Medulla oblongata (tissue), 1 donor: ENCODE measurements around the gene AMPD2.
"Not testable (repeated sequence)": the region's sequence is repeated elsewhere in the genome, so short reads cannot be mapped to it uniquely, and the experiment has no call there.

Experiments
- DNase-seq: peaks from one replicate; pipeline ENCODE4 v3.0.0-alpha.2; 2015; ENCODE audit errors: extremely low spot score

AMPD2 gene

DNA sequence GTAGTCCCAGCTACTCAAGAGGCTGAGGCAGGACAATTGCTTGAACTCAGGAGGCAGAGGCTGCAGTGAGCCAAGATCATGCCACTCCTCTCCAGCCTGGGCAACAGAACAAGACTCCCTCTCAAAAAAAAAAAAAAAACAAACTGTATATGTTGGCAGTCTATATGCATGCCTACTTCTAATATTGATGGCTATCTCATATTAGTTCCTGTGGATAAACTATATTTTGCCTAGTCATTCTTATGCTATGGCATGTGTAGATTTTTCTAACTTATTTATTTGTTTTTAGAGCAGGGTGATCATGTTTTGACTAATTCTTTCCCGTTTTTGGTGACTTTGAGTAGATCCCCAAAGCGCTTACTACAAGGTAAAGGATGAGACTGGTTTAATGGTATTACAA lies 59.0 kb downstream of the AMPD2 start:
- DNase-seq: not testable (repeated sequence)
